ELF-1 (cell line): ENCODE measurements around the gene ARHGAP24.
"Not testable (repeated sequence)": the region's sequence is repeated elsewhere in the genome, so short reads cannot be mapped to it uniquely, and the experiment has no call there.

Source experiments
- DNase-seq: peaks from one replicate; pipeline ENCODE4 v3.0.0-alpha.2; 2016; ENCODE audit warnings: low read depth, low spot score

ARHGAP24 gene

DNA sequence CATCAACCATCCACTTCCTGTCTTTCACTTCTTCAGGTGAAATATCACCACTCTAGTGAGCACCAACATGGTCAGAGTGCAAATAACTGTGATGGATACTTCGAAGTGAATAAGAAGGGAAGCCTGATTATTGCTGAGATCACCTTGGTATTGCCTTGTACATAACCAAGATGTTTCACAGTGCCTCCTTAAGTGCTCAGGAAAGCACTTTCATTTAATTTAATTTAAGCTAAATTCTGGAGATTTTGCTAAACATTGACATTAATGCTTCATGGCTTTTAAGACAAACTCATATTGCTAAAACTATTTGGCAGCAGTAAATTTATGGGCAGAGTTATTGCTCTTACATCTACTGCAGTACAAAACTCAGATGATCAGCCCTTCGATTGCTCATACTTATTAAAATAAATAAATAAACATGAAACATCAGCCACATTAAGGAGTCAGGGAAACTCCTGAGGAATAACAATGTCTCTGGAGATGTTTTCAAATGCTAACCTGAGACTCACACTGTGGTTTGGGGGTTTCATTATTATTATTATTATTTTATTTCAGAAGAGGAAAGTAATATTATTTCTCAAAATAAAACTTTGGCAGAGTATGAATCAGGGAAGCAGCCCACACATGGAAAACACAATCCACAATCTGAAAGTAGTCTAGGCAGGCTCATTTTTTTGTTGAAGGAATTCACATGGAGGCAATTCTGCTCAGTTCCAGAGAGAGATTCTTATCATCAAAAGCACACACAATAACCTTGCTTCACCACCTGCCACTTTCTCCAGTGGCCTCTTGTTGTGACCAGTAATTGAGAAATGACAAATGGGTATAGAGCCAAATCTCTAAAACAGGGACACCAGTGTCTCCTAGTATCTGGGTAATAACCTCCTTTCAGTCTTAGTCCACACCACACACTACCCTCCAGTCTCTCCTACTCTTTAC lies 540.7 kb downstream of the ARHGAP24 start:
- no peak for DNase-seq

GRCh38 chr4:86019362-86019761 lies 544.4 kb downstream of the ARHGAP24 start:
- no peak for DNase-seq

DNA sequence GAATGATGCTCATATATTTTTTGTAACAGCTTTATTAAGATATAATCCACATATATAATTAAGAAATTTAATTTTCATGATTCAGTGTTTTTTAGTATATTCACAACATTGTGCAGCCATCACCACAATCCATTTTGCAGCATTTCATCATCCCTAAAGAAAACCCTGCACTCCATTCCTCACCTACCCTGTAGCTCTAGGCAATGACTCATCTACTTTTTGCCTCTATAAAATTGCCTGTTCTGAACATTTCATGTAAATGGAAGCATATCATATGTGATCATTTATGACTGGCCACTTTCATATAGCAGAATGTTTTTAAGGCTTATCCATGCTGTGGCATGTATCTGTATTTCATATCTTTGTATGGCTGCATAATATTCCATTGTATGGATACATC lies 545.0 kb downstream of the ARHGAP24 start:
- DNase-seq, result no peak

DNA sequence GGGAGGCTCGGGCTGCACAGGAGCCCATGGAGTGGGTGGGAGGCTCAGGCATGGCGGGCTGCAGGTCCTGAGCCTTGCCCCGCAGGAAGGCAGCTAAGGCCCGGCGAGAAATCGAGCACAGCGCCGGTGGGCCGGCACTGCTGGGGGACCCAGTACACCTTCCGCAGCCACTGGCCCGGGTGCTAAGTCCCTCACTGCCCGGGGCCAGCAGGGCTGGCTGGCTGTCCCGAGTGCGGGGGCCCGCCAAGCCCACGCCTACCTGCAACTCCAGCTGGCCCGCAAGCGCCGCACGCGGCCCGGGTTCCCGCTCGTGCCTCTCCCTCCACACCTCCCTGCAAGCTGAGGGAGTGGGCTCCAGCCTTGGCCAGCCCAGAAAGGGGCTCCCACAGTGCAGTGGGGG lies 546.7 kb downstream of the ARHGAP24 start:
- not testable (repeated sequence) for DNase-seq

DNA sequence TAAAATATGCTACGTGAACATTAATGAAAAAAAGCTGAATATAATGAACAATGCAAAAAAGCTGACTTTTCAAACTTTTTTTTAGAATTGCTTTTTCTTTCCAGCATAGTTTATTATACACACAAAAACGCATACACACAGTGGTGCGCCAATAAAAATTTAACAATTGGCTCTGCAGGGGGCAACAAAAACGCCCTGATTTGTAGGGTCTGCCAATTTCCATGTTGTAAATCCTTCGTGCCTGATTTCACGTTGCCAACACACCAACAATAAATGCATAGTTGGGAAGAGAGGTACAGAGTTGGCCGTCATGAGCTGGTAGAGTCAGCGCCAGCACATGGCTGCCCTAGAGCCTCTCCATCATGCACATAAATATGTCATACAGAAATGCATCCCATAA lies 551.8 kb downstream of the ARHGAP24 start:
- DNase-seq, result no peak

GRCh38 chr4:86031927-86032326 lies 557.0 kb downstream of the ARHGAP24 start:
- no peak for DNase-seq

GRCh38 chr4:86032476-86033022 lies 557.6 kb downstream of the ARHGAP24 start:
- DNase-seq, result no peak

DNA sequence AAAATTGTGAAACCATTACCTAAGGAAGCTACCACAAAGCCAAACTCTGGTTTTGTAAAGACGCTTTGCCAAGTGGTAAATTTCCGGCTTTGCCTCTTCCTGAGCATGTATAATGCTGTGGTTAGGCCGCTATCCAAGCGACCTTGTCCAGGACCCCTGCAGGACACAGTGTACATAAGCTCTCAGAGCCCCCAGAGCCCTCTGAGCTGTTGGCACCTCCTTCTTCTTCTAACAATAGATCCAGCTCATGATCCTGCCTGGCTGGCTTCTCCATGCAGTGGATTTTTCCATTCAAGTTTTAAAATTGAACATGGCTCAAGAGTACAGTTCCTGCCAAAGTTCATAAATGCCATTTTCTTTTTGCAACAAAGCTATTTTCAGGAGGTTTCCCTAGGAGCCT lies 558.2 kb downstream of the ARHGAP24 start:
- DNase-seq, result no peak

- DNase-seq, result no peak
These were observed 559.7 kb downstream of the ARHGAP24 start for GRCh38 chr4:86034616-86035015.

- DNase-seq, result no peak
These were observed 560.7 kb downstream of the ARHGAP24 start for GRCh38 chr4:86035688-86036087.

GRCh38 chr4:86036736-86037135 lies 561.8 kb downstream of the ARHGAP24 start:
- DNase-seq, result no peak

DNA sequence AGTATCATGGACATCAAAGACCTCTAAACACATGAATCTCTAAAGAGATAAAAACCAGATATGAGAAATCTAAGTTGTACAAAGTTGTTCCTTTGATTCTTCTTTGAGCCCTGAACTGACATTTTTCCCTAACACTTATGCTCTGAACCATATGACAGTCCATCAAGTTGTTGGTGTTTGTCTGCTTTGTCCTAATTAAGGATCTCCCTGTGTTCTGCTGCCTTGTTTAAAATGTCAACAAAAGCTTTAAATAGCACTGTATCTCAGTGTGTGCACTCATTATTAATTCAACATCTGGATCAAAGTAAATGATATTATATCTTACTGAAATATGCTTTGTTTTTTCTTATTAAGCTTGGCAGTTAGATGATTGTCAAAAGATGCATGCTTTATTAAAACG lies 563.1 kb downstream of the ARHGAP24 start:
- DNase-seq, result no peak

GRCh38 chr4:86043755-86044592 lies 569.0 kb downstream of the ARHGAP24 start:
- no peak for DNase-seq

- DNase-seq, result no peak
These were observed 569.6 kb downstream of the ARHGAP24 start for GRCh38 chr4:86044593-86044985.

GRCh38 chr4:86048426-86048825 lies 573.5 kb downstream of the ARHGAP24 start:
- no peak for DNase-seq

DNA sequence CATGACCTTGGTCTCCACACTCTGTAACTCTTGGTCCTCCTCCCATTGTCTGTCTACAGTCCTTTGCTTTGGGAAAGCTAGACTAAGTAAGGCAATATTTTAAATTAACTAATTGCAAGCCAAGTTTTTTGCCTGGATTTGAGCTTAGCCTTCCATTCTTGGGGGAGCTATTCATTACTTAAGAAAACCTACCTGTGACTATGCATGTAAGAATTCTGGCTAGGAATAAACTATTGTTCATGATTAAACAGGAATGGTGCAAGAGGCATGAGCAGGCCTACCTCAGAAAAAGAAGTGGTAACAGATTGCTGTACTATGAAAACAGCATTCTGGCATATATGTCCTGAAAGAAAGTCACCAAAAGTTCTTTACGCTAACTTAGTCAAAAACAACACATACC lies 575.5 kb downstream of the ARHGAP24 start:
- DNase-seq, result no peak
